H1 (cell line): Measurements from ENCODE around the gene PCCA.

Source experiments
- CHD2 ChIP-seq: IDR thresholded peaks from 2 replicates; pipeline ENCODE4 v1.6.1; 2012; ENCODE audit warnings: low read length, improper control_type of control experiment
- CTCF ChIP-seq, 3 experiments: IDR thresholded peaks; 1 replicate in 2 of 3; 2 replicates in 1 of 3; pipeline versions ENCODE4 v1.5.1 to v1.6.1; 2011; ENCODE audit warnings: low read length in 3 of 3, mild to moderate bottlenecking in 3 of 3, inconsistent platforms in 2 of 3, low read depth in 1 of 3, moderate library complexity in 1 of 3; ENCODE audit not compliant: insufficient read depth in 1 of 3; ENCODE audit errors: control extremely low read depth in 1 of 3
- JUN ChIP-seq: IDR thresholded peaks from 2 replicates; pipeline ENCODE4 v1.6.1; 2011; ENCODE audit warnings: low read depth, mild to moderate bottlenecking, improper control_type of control experiment, low read length
- JUND ChIP-seq: IDR thresholded peaks from 2 replicates; pipeline ENCODE4 v1.6.1; 2011; ENCODE audit warnings: mild to moderate bottlenecking, improper control_type of control experiment, low read length
- MAFK ChIP-seq: IDR thresholded peaks from 2 replicates; pipeline ENCODE4 v1.6.1; 2012; ENCODE audit warnings: low read depth, mild to moderate bottlenecking, improper control_type of control experiment, low read length
- NRF1 ChIP-seq: IDR thresholded peaks from 2 replicates; pipeline ENCODE4 v1.6.1; 2011; ENCODE audit warnings: mild to moderate bottlenecking, low read depth, low read length, improper control_type of control experiment
- POLR2A ChIP-seq, 2 experiments: IDR thresholded peaks; 1 replicate in 1 of 2; 2 replicates in 1 of 2; pipeline ENCODE4 v1.6.1; 2011; ENCODE audit warnings: low read depth in 2 of 2, low read length in 2 of 2, mild to moderate bottlenecking in 2 of 2; ENCODE audit errors: control extremely low read depth in 1 of 2
- SP1 ChIP-seq: IDR thresholded peaks from 2 replicates; pipeline ENCODE4 v1.6.1; 2011; ENCODE audit warnings: low read depth, low read length
- SRF ChIP-seq: IDR thresholded peaks from 2 replicates; pipeline ENCODE4 v1.6.1; 2011; ENCODE audit warnings: mild to moderate bottlenecking, low read depth, low read length, moderate library complexity

DNA sequence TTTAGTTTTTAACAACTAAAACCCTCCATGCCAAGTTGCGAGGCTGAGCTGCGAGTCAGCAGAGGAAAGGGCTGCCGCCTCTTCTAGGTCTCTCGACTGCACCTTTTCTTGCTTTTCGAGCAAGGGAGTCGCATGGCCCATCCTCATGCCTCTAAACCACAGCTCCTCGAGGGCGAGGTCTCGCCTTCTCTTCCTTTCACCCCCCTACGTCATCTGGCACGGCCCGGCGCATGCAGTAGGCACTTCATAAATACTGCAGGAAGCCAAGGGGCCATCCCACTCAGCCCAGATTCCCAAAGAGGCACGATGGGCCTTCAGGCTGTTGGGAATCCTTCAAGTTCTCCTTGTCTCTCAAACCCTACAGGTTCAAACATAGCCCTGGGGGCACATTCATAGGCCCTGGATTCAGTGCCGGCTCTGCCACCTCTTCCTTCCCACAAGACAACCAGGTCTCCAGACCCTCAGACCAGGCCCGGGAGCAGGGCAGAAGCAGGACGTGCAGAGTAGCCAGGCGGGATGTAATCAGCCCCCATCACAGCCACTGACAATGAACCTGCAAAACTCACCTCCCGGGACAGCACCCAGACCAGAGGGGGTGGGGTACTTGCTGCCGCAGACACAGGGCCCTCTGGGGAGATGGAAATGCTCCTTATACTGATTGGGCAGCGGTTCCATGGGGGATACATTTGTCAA, 458.0 kb downstream of the PCCA start:
- TF ChIP-seq CTCF (IDR thresholded peaks at IDR 0.05; ENCODE audit: control extremely low read depth in 1 of 3, insufficient read depth in 1 of 3, low read depth in 1 of 3, low read length in 3 of 3) (no peak), CHD2 (no peak), SRF (no peak), POLR2A (IDR thresholded peaks at IDR 0.05; ENCODE audit: control extremely low read depth in 1 of 2, low read depth in 2 of 2, low read length in 2 of 2) (no peak), JUND (no peak), SP1 (no peak), NRF1 (no peak), MAFK (no peak), JUN (no peak)
